Stimulated activated CD4-positive, alpha-beta T cell treated with anti-CD3 and anti-CD28 coated beads, Interleukin-1b, Interleukin-23, amount 100 ng/mL, for 4 hours (primary cell): ENCODE results near the gene ECE1.

Experiments used
- DNase-seq, 2 donors: peaks; one replicate each; pipeline ENCODE4 v3.0.0-alpha.2; 2020; ENCODE audit warnings: low read depth in 2 of 2

ECE1 gene

GRCh38 chr1:21308847-21309652, 18.8 kb upstream of the ECE1 start:
- no peak for DNase-seq

- DNase-seq = no peak
Observed at GRCh38 chr1:21308330-21308729, 18.1 kb upstream of the ECE1 start.

GRCh38 chr1:21307663-21308305, 17.5 kb upstream of the ECE1 start:
- DNase-seq = no peak

GRCh38 chr1:21307210-21307609, 16.9 kb upstream of the ECE1 start:
- no peak for DNase-seq

- no peak for DNase-seq
Observed at GRCh38 chr1:21305900-21306189, 15.6 kb upstream of the ECE1 start.

- DNase-seq = no peak
Observed at GRCh38 chr1:21305155-21305899, 15.1 kb upstream of the ECE1 start.

- no peak for DNase-seq
Observed at GRCh38 chr1:21304488-21304887, 14.2 kb upstream of the ECE1 start.

GRCh38 chr1:21302747-21303715, 12.8 kb upstream of the ECE1 start:
- DNase-seq = no peak

GRCh38 chr1:21301794-21302440, 11.7 kb upstream of the ECE1 start:
- no peak for DNase-seq

- no peak for DNase-seq
Observed at GRCh38 chr1:21300774-21301173, 10.5 kb upstream of the ECE1 start.

- DNase-seq = no peak
Observed at GRCh38 chr1:21299780-21300395, 9.6 kb upstream of the ECE1 start.

GRCh38 chr1:21298981-21299391, 8.7 kb upstream of the ECE1 start:
- no peak for DNase-seq

- no peak for DNase-seq
Observed at GRCh38 chr1:21297975-21298374, 7.7 kb upstream of the ECE1 start.

- no peak for DNase-seq
Observed at GRCh38 chr1:21296509-21297354, 6.5 kb upstream of the ECE1 start.

GRCh38 chr1:21295545-21295944, 5.3 kb upstream of the ECE1 start:
- DNase-seq = no peak

- DNase-seq = peak; percentile 29 to 32
Observed at GRCh38 chr1:21295002-21295401, 4.7 kb upstream of the ECE1 start.

- DNase-seq = peak; percentile 67 to 68
Observed at GRCh38 chr1:21294266-21294989, 4.2 kb upstream of the ECE1 start.

- DNase-seq = peak; percentile 51 to 61
Observed at GRCh38 chr1:21293537-21294265, 3.4 kb upstream of the ECE1 start.
